Loucy (cell line): ENCODE results near the gene OR6C70.

Source experiments
- CTCF ChIP-seq: fragments of 200-600 bp; sonication (generic); conservative IDR thresholded peaks from 2 replicates; pipeline ENCODE4 v1.5.1; 2014; ENCODE audit warnings: mild to moderate bottlenecking, antibody characterized with exemption, low read length
- EZH2phosphoT487 ChIP-seq: fragments of 200-600 bp; IDR thresholded peaks from 2 replicates; pipeline ENCODE4 v1.6.1; 2018; ENCODE audit warnings: antibody characterized with exemption, mild to moderate bottlenecking, moderate library complexity, borderline replicate concordance

GRCh38 chr12:55425954-55426353 is 44.0 kb downstream of the OR6C70 start, which contains the start of gene OR6C76:
- TF ChIP-seq CTCF (no peak), EZH2phosphoT487 (no peak)
